Hepatic stellate cell (primary cell): Measurements from ENCODE around the gene LAIR1.
"Not testable (repeated sequence)": the region's sequence is repeated elsewhere in the genome, so short reads cannot be mapped to it uniquely, and the experiment has no call there.

ENCODE experiments used
- DNase-seq: peaks from one replicate; pipeline ENCODE4 v3.0.0; 2011; ENCODE audit warnings: low spot score

The LAIR1 gene

DNA sequence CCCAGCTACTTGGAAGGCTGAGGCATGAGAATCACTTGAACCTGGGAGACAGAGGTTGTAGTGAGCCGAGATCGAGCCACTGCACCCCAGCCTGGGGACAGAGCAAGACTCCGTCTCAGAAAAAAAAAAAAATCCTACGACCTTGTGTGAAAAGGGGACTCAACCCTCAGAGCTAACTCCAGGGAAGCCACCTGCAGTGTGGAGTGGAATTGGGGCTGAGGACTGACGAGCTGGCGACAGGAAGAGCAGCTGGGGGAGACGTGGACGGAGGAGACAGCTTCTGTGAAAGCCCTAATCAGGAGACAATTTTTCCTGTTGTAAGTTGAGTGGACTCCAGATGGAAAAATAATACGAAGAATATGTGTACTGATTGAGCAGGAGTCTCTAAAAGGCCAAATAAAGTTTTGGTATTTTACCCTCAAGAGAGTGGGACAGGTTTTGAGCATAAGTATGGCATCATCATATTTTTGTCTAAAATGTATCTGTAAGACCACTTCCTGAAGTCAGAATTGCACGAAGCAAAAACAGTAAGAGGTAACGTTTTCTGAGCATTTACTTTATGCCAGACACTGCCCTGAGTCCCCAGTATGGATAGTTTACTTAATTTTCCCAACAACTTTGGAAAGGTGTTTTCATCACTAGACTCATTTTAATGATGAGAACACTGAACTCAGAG lies 12.0 kb upstream of the LAIR1 start:
- DNase-seq: no peak

DNA sequence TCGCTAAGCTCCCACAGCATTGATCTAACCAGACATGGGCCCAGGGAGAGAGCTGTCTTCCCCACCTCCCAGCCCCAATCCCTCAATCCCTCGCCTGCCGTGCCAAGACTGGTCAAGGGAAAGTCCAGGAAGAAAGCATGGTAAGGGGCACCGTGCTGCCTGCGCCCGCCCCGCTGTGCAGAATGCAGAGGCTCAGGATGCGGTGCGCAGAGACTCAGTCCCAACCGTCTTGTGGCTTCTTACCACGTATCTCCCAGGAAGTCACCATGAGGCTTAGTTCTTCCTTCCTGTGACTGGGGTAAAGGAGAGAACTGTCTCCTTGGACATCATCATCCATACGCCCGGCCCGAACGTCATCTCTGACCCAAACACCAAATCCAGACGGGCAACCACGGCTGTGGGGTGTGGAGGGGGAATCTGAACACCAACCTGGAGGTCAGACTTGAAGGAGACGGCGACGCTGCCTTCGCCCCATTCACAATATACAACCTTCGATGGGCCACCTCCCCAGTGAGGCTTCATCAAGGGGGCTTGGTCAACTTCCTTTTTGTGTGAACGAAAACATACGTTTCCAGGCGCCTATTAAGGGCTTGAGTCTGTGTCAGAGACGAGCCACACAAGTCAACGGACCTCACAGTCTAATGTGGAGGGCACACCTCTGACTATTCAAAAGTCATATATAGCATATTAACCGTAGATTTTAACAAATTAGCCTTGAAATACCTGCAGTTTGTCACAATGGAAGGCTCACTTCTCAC lies 10.6 kb upstream of the LAIR1 start:
- not testable (repeated sequence) for DNase-seq

DNA sequence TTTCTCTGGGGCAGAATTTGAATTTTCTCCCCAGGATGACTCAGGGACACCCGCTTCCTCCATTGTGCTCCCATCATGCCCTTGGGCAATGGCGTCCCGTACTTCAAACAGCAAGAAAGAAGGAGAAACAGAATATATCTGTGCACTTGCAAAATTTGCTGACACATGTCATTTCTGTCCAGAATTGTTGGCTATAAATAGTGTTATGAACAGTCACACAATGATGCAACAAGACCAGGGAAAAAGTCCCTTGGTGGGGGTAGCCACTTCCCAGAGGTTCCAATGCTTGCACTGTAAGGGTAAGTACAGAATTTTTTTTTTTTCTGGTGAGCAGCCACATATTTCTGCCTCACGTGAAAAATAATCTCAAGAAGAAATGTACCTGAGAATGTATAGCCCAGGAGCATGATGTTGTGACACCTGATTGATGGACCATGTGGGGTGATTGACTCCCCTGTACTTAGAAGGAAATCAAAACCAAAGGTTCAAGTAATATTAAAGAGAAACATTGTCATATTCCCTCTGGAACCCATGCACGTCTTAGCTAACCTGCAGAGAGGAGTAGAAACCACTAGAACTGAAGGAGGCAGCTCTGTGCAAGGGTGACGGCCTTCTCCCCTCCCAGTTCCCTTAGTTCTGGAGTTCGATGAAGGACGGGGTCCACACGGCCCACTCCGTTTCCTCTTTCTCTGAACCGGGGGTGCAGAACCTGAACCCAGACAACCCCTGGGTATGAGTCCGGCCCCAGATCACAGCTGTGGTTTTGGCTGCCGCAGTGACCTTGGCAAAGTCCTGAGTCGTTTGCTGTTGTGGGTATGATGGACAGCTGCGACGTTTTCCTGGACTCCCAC lies 9.3 kb upstream of the LAIR1 start:
- DNase-seq: no peak

DNA sequence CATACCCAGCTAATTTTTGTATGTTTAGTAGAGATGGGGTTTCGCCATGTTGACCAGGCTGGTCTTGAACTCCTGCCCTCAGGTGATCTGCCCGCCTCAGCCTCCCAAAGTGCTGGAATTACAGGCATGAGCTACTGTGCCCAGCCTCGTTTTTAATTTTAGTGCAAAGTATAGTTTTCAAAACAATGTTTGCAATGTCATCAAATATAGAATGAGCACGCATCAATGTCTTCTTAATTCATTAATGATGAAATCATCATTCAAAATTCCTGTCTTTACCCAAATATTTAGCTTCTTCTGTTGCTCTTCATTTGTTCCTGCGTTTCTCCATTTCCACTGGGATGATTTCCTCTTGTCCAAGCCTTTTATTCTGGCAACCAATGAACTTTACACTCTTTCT lies 6.7 kb upstream of the LAIR1 start:
- not testable (repeated sequence) for DNase-seq

DNA sequence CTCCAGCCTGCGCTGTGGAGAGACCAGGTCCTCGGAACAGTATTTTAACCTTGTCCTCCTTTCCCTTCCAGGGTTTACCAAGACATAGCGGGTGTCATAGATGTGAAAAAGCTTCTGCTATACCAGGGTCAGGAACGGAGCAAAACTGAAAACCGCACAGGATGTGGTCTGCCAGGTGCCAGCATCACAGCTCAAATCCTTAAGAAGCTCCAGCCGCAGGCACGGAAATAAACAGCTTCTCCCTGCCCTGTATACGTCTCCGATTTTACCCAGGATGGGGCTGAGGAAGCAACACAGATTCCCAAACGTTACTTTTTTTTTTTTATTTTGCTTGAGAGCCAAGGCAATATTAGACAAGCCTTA lies 5.7 kb upstream of the LAIR1 start:
- not testable (repeated sequence) for DNase-seq

DNA sequence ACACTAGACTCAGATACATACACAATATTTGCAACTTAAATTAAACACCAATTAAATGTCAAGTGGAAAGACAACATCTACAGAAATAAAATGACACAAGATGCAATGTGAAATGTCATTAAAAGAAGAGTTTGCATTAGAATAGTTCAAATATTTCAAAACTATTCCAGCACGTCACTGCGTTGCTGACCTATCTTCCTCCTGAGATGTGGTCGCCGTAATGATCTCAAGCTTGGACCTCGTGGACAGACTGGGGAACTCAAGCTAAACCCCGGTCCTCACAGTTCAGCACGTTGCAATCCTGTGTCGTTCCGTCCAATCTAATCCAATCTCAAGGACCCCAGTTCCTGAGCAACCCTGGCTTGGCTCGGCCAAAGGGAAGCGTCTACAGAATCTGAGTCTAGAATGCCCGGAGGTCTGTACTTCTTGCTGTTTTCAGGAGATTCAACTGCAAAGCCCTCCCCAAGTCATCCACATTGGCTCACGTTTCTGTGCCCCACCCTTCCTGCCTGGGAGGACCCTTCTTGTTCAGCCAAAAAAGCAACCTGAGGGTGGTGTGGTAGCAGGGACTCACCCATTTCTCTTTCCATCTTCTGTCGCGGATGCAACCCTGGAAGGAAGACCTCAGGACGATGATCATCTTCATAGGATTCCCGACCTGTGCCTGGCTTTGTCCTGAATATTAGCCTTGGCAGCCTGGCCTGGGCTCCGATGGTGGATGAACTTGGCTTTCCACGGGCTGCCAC lies 5.1 kb upstream of the LAIR1 start:
- not testable (repeated sequence) for DNase-seq

DNA sequence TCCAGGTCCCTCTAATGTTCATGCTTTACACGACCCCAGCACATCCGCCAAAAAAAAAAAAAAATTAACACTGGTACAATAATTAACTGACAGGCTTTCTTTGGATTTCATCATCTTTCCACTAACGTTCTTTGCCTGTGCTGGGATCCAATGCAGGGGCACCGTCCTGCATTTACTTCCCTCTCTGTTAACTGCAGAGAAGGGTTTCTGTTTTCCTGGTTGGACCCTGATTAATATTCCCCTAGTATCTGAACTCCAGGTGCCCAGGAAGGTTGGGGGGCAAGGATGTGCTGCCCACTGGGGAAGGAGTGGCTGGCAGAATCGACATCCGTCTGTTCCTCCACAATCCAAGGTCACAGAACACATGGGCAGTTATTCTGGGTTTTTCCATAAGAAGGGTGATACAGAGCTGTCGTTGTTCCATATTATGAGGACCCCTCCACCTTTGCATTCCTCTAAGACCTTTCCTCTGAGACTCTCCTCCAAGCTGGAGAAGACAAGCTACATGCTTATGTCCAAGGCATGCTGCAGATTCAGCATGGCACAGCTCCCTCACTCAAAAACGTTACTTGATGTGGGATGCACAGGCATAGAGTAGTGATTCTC lies 4.5 kb upstream of the LAIR1 start:
- DNase-seq: no peak

DNA sequence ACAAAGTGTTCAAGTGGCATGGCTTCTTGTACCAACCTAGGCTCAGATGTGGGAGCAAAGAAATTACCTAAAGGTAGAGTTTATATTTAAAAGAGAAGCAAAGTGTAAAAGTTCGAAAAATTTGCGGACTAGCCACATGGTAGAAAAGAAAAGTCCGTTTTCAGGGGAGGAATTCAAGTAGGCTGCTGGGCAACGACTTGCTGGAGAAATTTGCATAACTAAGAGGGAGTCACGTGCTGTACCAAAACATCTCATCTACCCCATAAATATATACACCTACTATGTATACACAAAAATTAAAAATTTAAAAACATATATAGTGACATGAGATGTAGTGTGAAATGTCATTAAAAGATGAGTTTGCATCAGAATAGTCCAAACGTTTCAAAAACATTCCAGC lies 2.1 kb upstream of the LAIR1 start:
- DNase-seq: no peak

DNA sequence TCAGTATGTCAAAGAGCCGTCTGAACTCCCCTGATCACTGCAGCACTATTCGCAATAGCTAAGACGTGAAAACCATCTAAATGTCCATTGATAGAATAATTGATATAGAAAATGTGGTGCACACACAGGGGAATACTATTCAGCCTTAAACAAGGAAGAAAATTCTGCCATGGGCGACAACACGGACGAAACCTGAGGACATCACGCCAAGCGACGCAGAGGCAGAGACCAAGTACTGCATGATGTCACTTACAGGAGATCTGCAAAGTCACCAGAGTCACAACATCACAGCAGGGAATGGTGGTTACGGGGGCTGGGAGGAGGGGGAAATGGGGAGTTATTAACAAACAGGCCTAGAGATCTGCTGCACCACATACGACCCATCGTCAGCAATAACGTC lies 1.1 kb upstream of the LAIR1 start:
- DNase-seq: not testable (repeated sequence)

DNA sequence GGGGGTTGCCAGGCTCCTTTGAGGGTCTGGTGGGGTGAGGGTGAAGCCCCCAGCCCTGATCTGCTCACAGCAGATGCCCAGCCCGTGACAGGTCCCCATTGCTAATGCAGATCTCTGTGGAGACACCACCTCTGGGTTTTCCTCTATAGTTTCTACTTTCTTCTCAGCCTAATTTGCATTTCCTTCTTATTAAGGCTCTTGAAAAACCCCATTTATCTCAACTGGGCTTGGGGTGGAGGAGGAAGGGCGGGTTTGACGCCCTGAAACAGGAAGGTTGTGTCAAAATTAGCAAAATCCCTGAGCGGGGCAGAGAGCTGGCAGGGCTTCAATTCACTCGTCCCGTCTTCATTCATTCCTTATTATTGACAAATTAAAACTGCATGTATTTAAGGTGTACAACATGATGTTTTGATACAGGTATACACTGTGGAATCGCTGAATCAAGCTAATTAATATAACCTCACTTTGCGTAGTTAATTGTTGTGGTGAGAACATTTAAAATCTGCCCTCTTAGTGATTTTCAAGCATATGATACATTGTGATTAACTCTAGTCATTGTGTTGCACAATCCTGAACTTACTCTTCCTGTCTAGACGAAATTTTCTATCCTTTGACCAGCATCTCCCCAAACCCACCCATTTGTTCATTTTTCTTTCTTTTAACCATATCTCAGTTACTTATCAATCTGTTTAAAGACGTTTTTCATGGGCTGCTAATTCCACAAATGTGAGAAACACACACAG lies 2.9 kb downstream of the LAIR1 start:
- not testable (repeated sequence) for DNase-seq

DNA sequence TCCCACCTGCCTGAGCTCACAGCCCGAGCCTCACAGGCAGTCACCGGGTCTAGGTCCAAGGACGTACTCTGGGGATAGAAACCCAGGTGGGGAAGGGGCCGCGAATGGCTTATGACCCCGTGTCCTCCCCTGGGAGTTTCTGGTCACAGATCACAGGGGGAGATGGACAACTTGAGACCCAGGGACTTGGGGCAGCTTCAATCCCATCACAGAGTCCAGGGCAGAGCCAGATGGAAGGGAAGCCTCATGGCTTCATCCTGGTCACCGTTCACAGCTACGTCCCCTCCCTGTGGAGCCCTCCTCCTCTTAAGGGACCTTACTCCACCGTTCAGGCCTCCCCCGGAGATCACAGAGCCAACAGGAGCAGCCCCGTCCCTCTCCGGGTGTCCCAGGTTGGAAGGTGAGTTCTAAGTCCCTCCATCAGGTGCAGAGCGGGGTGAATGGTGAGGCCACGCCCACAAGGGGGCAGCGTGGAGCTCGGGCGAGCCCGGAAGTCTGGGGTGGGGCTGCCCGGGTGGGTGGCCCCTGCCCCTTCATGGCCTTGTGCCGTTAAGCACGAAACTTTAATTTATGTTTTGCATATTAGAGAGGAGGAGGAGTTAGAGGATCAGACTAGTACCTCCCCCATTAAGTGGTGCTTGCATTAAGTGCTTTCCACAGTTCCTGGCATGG lies 5.4 kb downstream of the LAIR1 start:
- DNase-seq: not testable (repeated sequence)

DNA sequence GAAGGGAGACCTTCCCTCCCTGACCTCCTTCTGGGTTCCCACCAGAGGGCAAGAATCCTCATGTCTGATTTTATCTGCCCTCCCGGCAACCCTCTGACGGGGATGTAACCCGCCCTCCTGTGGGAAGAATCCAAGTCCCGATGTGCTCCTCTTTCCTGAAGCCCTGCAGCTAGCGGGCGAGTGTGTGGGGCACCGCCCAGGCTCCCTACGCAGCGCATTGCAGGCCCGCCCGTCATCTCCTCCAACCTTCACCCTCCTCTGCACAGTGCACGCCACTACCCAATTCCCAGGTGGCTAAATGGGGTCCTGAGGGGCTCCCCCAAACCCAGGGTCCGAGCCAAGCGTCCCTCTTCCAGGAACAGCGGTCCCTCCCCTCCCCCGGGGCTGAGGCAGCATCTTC lies 7.3 kb downstream of the LAIR1 start:
- no peak for DNase-seq

DNA sequence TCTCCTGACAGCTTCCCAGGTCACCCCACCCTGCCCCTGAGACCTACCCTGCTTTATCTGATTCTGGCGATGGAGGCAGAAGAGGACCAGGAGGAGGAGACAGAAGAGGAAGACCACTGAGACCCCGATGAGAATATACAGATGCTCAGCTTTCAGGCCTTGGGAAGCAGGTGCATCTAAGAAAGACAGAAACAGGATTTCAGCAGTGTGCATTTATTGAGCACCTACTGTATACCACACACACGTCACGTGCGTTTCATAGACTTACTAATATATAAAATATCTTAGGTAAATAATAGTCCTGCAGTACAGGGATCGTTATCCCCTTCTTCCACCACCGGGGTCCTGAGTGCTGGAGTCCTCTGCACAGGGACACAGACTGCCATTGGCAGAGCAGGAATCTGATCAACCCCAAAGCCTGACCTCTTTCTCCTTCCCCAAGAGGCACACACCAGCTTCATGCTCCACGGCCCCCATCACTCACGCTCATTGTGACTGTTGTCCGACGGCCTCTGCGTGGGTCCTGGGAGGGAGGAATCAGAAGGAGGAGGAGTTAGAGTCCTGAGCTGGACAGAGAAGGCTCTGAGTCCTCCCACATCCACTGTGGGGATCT lies 8.2 kb downstream of the LAIR1 start:
- no peak for DNase-seq

DNA sequence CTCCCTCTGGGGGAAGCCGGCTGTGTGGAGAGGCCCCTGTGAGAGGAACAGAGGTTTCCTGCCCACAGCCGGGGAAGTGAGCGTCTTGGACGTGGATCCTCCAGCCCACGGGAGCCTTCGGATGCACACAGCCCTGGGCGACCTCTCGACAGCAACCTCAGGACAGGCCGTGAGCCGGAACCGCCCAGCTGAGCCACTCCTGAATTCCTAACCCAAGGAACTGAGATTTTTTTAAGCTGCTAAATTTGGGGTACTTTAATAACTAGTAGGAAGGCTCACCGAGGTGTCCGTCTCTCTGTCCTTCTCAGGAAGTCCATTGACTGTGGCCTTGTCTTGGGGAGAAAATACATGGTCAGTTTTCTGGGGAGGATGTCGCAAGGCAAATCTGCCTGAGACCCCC lies 9.1 kb downstream of the LAIR1 start:
- no peak for DNase-seq

DNA sequence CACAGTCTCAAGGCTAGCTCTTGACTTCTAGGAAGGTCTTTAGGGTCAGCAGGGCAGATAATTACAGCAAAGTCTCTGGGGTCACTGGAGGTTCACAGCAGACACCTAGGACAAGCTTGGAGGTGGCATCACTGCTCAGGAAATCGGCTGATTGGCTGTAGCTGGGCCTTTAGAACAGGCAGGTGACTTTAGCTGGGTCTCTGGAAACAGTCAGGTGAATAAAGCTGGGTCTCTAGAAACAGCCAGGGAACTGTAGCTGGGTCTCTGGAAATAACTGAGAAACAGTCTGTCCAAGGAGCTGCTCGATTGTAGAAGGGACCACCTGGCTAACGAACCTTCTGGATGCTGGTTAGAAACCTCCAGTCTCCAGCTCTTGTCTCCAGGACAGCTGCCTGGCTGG lies 10.0 kb downstream of the LAIR1 start:
- DNase-seq: no peak

DNA sequence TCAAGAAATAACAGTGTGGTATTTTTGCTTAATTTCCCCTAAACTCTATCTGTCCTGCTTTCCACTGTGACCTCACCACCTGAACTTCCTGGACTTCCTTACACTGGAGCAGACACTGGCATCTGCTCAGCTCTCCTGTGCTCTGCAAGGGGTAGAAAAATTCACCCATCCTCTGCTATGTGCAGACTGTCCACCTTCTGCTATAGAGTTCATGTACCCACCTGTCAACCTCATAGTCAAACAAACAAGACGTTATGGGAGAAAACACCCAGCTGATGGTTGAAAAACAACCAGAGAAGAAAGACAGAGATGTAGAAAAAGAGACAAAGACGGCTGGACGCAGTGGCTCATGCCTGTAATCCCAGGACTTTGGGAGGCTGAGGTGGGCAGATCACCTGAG lies 12.2 kb downstream of the LAIR1 start:
- DNase-seq: no peak

DNA sequence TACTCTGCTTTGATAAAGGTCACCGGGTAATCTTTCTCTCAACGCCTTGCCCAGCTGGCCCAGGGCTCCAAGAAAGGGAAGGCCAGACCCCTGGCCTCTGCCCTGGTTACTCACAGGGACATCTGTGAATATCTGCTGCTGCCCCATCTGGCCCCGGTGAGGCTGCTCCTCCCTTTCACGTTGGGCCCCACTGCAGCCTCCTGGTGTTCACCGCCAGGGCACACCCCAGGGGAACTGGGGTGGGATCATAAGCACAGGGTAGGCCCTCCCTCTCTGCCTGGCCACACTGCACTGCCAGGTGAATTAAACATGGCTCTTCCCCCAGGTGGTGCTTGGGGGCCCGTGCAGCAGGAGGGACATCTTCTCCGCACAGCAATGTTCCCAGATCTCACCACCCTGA lies 12.7 kb downstream of the LAIR1 start:
- DNase-seq: no peak

DNA sequence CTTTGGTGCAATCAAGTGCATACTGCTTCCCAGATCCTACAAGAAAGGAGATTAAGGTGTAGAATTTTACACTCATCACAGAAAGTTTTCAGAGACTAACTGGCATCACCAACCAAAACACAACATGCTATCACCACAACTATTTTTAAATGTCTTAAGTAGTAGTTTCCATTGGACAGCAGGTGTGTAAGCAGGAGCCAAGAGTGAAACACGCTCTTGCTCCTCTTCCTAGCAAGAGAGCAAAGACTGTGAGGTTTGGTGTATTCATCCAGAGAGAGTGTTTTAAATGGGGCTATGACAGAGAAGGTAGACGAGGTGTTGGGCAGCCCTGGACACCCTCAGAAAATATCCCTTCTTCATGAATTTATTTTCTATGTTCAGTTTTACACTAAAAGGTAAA lies 13.3 kb downstream of the LAIR1 start:
- no peak for DNase-seq

DNA sequence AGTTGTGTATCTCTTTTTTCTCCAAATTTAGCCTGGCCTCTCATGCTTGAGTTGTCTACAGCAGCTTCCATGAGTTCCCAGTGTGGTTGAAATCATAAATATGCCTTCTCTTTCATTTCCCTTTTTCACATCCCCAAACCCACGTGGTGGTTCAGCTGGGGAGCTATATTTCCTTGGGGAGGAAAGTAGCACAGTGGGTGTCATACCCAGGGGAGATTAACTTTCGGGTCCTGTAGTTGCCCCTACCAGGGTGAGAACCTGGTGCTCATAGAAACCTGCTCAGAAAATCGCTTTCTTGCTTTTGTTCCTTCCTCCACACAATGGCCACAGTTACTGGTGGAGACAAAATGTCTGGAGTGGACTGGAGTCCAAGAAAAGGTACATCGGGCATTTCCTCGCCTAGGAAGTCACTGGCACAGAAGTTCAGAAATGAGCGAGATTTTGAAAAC lies 18.8 kb downstream of the LAIR1 start:
- no peak for DNase-seq

DNA sequence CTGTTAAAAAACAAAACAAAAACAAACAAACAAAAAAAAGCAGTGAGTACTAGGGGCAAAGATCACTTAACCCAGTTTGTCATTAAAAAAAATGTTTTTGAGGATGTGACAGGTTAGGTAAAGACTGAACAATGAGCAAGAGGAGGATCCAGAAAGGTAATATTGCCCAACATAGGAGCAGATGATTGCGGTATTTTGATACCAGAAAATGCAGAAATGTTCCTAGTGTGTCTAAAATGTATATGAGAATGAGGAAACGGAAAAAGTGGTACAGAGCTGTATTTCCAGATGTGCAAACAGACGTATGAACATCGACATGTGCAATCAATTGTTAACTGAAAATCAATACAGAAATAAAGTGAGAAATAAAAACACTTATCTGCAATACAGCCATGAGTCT lies 20.9 kb downstream of the LAIR1 start:
- no peak for DNase-seq
